Raji (cell line): Measurements from ENCODE around the gene CDH4.

Source experiments
- POLR2A ChIP-seq: IDR thresholded peaks from 2 replicates; pipeline ENCODE4 v1.6.1; 2011; ENCODE audit warnings: low read depth, low read length, control low read depth; ENCODE audit not compliant: insufficient read depth

Gene CDH4

GRCh38 chr20:61240814-61241213, 11.2 kb upstream of the CDH4 start:
- no peak for TF ChIP-seq POLR2A

GRCh38 chr20:61244213-61244612, 7.8 kb upstream of the CDH4 start:
- no peak for TF ChIP-seq POLR2A

DNA sequence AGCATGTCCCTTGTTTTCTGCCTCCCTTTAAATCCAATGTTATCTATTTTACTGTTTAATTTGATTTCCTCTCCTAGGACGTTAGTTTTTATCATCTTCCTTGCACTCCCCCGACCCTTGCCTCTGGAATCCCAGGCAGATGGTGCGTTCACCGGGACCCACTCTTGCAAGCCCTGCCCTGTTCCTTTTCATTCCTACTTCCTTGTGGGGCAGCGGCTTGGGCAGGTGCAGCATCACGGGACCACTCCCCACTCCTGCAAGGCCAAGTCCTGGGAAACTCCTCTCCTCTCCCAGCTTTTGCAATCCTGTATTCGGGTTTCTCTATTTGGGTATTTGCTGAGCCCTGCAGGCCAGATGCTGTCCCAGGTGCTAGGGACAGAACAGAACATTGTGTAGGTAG, 5.8 kb upstream of the CDH4 start:
- TF ChIP-seq POLR2A: no peak

GRCh38 chr20:61249626-61250025, 2.4 kb upstream of the CDH4 start:
- TF ChIP-seq POLR2A: no peak

DNA sequence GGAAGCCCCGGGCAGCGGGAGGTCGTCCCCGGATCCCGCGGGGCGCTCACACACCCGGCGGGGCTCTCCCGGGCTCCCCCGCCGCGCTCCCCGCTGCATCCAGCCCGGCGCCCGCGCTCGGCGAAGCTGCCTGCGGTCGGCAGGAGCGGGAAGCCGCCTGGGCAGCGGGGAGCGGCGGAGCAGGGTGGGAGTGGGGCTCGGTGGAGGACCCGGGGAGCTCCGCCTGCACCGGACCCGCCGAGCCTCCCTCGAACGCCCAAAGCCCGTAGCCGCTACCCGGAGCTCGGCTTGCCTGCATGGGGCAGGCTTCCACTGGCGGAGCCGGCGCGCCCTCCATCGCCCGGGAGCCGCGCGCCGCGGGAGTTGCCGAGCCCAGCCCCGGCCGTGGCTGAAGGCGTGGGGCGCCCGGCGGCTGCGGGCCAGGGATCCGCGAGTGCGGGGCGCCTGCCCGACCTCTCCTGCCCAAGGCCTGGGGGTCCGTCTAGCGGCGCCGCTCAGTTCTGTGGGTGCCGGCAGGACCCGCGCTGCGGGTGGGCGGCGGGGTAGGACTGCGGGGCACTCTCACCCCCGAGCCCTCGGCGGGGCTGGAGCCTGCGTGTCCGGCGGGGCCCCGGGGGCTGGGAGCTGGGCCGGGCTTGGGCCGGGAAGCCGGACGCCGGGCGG, 671 bp downstream of the CDH4 start:
- no peak for TF ChIP-seq POLR2A

DNA sequence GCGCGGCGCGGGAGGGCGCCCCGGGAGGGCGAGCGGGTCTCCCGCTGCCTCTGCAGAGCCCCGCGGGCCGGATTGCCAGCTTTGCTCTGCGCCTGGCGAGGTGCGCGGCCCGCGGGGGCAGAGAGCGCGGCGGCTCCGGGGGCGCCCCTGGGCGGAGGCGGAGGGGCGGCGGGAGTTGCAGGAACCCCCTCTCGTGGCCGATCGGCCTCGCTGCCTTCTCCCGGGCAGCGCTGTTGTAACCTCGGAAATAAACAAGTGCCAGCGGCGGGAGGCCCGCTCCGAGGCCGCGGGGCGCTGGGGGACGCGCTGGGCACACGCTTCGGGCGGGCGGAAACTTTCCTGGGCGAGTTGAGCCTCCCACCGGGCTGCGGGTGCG, 1.2 kb downstream of the CDH4 start:
- no peak for TF ChIP-seq POLR2A

DNA sequence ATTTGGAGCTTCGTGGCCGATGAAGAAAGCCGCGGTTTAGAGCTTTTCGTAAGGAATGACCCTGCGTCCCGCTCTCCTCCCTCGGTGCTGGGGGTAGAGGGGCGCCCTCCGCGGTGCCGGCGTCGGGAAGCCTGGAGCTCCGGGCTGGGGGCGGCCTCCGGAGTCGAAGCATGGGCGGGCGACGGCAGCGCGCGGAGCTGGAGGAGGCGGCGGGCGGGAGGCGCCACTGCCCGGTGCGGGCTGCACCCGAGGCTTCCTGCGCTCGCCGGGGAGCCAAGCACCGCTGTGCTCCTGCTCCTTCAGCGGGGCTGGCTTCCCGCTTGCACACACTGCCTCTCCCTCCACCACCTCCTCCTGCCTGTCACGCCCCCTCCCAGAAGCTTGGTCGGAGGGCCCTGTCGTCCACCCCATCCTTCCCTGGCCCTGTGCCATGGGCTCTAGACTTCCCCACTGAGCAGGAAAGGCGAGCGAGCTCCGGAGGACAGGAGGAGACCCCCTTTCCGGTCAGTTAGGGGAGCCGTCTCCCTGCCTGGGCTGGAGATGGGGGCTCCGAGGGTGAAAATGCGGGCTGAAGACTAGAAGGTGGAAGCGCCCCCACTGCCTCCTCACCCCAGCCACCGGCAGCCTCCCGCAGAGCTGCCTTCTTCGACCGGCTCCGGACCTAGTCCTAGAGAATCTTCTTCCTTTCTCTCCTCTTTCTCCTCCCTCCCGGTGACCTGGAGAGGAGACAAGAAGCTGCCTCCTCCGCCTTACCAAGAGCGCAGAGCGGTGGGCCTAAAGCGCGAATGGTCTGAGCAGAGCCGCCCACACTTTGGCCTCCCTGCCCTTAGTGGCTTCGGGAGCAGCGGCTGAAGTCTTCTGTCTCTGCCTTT, 1.8 kb downstream of the CDH4 start:
- no peak for TF ChIP-seq POLR2A

- TF ChIP-seq POLR2A: no peak
Observed at GRCh38 chr20:61254881-61255626, 3.0 kb downstream of the CDH4 start.

GRCh38 chr20:61256365-61256764, 4.3 kb downstream of the CDH4 start:
- no peak for TF ChIP-seq POLR2A

- TF ChIP-seq POLR2A: no peak
Observed at GRCh38 chr20:61256824-61257223, 4.8 kb downstream of the CDH4 start.

DNA sequence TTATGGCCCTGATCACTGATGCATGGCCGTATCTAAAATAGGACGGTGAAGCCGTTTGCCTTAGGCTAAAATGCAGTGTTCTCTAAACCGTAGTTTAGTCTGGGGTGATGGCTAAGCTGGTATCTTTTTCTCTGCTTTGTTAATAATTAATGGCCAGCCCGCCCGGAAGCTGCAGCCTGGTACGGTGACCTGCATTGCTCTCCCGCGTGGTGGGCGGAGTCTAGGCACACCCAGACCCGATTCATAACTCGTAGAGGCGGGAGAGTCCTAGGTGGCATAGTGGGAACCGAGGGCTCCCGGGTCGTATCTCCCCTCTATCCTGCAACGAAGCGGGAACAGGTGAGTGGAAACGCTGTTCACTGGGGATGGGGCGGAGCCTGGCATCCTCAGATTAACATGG, 5.5 kb downstream of the CDH4 start:
- no peak for TF ChIP-seq POLR2A

GRCh38 chr20:61259741-61260140, 7.7 kb downstream of the CDH4 start:
- TF ChIP-seq POLR2A: no peak

DNA sequence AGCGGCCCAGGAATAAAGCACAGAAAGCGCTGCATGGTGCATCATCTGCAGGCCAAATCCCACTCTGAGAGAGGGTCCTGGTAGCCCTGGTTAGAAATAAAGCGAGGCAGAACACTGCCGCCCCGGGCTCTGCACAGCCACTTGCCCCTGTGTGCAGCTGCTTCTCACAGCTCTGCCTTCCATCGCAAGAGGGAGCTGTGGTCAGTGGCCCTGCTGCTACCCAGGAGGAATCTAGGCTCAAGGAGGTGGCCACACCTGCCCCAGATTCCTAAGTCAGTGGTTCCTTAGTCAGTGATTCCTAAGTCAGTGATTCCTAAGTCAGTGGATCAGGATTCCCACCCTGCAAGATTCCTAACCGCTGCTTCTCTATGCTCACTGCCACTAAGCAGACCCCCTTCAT, 8.8 kb downstream of the CDH4 start:
- no peak for TF ChIP-seq POLR2A

GRCh38 chr20:61262036-61262435, 10.0 kb downstream of the CDH4 start:
- TF ChIP-seq POLR2A: no peak

- TF ChIP-seq POLR2A: no peak
Observed at GRCh38 chr20:61262514-61262913, 10.5 kb downstream of the CDH4 start.
